Central memory CD8-positive, alpha-beta T cell (primary cell): ENCODE data around the gene SELENOK.
"Not testable (repeated sequence)": the region's sequence is repeated elsewhere in the genome, so short reads cannot be mapped to it uniquely, and the experiment has no call there.

Experiments
- ATAC-seq: fragments of 150-1000 bp; cut with Tn5 transposase; replicated peaks from 2 replicates; pipeline ENCODE4 v1.10.0; 2022; ENCODE audit warnings: mild to moderate bottlenecking, moderate FRiP score, moderate number of reproducible peaks; ENCODE audit not compliant: poor library complexity, severe bottlenecking; ENCODE audit errors: extremely low read depth
- DNase-seq, 2 donors: peaks; one replicate each; pipeline ENCODE4 v3.0.0; 2021; ENCODE audit warnings: low spot score in 2 of 2
- H3K27ac Mint-ChIP-seq: one replicate; pipeline ENCODE4 v1.8.0; 2022; ENCODE audit warnings: low read depth, mild to moderate bottlenecking, moderate library complexity, mixed read lengths
- H3K27me3 Mint-ChIP-seq: one replicate; pipeline ENCODE4 v1.8.0; 2022; ENCODE audit warnings: mixed read lengths
- H3K36me3 Mint-ChIP-seq: one replicate; pipeline ENCODE4 v1.8.0; 2022; ENCODE audit warnings: mild to moderate bottlenecking, moderate library complexity, mixed read lengths; ENCODE audit not compliant: insufficient read depth
- H3K4me1 Mint-ChIP-seq: one replicate; pipeline ENCODE4 v1.8.0; 2022; ENCODE audit warnings: mixed read lengths
- H3K4me3 Mint-ChIP-seq: one replicate; pipeline ENCODE4 v1.8.0; 2022; ENCODE audit warnings: mild to moderate bottlenecking, moderate library complexity, mixed read lengths
- H3K9me3 Mint-ChIP-seq: one replicate; pipeline ENCODE4 v1.8.0; 2022; ENCODE audit warnings: mixed read lengths

Gene SELENOK

DNA sequence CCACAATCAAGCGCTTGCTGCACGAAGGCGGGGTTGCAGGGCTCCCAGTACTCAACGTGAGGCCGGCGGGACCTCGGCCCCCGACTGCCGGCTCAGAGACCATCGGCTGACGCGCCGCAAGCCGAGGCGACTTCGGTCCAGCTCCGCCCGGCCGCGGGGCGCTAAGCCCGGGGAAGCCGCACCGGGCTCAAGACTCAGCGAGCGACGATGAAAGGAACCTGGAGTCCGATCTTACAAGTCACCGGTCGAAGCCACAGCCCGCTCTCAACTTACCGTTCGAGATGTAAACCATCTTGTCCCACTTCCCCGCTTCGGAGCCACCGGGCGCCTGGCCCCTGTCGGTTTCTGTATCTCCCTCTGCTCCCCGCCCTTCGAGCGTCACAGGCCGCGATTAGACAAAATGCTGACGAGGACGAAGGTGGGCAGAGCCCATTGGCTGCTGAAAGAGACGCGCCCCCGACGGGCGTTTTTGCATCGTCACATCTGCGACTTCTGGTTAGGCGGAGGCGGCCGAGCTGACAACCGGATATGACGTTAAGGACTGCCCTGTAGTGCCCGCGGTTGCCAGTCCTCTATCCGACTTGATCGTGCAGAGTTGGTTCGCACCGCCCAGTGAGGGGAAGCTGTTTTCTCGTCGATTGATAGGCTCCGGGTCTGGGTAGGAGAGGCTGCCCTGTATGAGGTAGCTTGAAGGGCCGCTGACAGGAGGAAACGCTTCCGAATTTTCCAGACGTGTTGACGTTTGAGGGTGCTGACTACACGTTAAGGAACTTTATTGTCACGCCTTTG lies at the start of gene SELENOK:
Gene SELENOK (minus strand): TSS at position 363 of the 789 bp plus-strand sequence.
- H3K4me3 Mint-ChIP-seq: peak within 1 kb of the TSS; percentile 93
- peaks cover 30% of the 10 kb centered on the region for H3K36me3 Mint-ChIP-seq
- DNase-seq (peak; percentile 89 to 97), ATAC-seq (peak; percentile 92)
- H3K4me1 Mint-ChIP-seq: peaks cover 51% of the 10 kb centered on the region
- no peaks in the 10 kb centered on the region for H3K9me3 Mint-ChIP-seq
- H3K27ac Mint-ChIP-seq: peak within 1 kb of the TSS; percentile 100
- H3K27me3 Mint-ChIP-seq: peaks cover 1% of the 10 kb centered on the region

GRCh38 chr3:53941184-53941583 lies 49.5 kb upstream of the SELENOK start:
- H3K4me1 Mint-ChIP-seq: no peaks in the 10 kb centered on the region
- ATAC-seq (no peak), DNase-seq (no peak)
- H3K27ac Mint-ChIP-seq: no peak overlapping the region
- peaks cover 5% of the 10 kb centered on the region for H3K9me3 Mint-ChIP-seq
- no peak overlapping the region for H3K4me3 Mint-ChIP-seq
- no peaks in the 10 kb centered on the region for H3K36me3 Mint-ChIP-seq
- peaks cover 50% of the 10 kb centered on the region for H3K27me3 Mint-ChIP-seq

DNA sequence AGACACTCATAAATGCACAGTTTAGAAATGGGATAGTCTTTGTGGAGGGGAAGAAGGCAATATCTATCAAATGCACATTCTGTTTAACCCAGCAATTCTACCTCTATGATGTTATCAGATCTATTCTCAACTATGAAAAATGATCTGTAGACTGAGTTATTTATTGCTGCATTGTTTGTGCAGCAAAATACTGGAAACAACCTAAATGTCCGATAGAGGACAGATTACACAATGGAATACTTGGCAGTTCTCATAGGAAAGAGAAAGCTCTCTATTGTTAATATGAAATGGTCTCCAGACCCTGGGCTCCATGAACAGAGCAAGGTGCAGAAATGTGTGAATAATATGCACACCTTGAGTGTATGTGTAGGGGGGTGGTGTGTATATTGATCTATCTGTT lies 49.0 kb upstream of the SELENOK start:
- no peaks in the 10 kb centered on the region for H3K36me3 Mint-ChIP-seq
- H3K4me3 Mint-ChIP-seq: no peak overlapping the region
- DNase-seq: no peak
- ATAC-seq: no peak
- H3K9me3 Mint-ChIP-seq: no peaks in the 10 kb centered on the region
- peaks cover 55% of the 10 kb centered on the region for H3K27me3 Mint-ChIP-seq
- H3K27ac Mint-ChIP-seq: no peak overlapping the region
- H3K4me1 Mint-ChIP-seq: no peaks in the 10 kb centered on the region

- peaks cover 63% of the 10 kb centered on the region for H3K27me3 Mint-ChIP-seq
- no peaks in the 10 kb centered on the region for H3K36me3 Mint-ChIP-seq
- DNase-seq (no peak), ATAC-seq (no peak)
- H3K9me3 Mint-ChIP-seq: no peaks in the 10 kb centered on the region
- H3K4me1 Mint-ChIP-seq: no peaks in the 10 kb centered on the region
- H3K27ac Mint-ChIP-seq: no peak overlapping the region
- no peak overlapping the region for H3K4me3 Mint-ChIP-seq
Measured at GRCh38 chr3:53939813-53940212, 48.2 kb upstream of the SELENOK start.

DNA sequence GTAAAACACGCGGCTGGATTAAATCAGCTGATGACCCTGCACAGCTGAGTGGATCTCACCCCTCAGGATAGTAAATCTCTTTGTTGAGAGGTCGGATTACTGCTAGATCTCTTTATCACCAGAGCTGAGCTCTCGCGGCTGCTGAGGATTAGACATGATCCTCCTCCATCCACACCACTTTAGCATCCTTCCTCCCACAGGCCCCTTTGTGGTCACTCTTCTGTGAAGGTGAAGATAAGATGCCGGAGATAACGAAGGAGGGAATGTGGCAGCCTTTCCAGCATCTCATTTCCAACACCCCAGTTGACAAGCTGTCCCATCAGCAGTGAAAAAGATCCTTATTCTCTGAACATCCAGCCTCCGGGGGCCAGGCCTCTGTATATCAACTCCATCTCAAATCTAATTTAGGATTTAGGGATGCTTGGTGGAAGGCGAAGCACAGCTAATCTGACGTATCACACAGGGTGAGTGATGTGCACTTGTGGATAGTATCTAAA lies 47.5 kb upstream of the SELENOK start:
- no peak overlapping the region for H3K4me3 Mint-ChIP-seq
- H3K27me3 Mint-ChIP-seq: peaks cover 70% of the 10 kb centered on the region
- ATAC-seq: no peak
- no peak for DNase-seq
- no peaks in the 10 kb centered on the region for H3K9me3 Mint-ChIP-seq
- no peaks in the 10 kb centered on the region for H3K36me3 Mint-ChIP-seq
- H3K27ac Mint-ChIP-seq: no peak overlapping the region
- no peaks in the 10 kb centered on the region for H3K4me1 Mint-ChIP-seq

- no peaks in the 10 kb centered on the region for H3K36me3 Mint-ChIP-seq
- no peaks in the 10 kb centered on the region for H3K4me1 Mint-ChIP-seq
- no peaks in the 10 kb centered on the region for H3K9me3 Mint-ChIP-seq
- H3K27me3 Mint-ChIP-seq: peaks cover 70% of the 10 kb centered on the region
- H3K27ac Mint-ChIP-seq: no peak overlapping the region
- H3K4me3 Mint-ChIP-seq: no peak overlapping the region
- no peak for DNase-seq
- no peak for ATAC-seq
Measured at GRCh38 chr3:53938645-53939044, 47.0 kb upstream of the SELENOK start.

DNA sequence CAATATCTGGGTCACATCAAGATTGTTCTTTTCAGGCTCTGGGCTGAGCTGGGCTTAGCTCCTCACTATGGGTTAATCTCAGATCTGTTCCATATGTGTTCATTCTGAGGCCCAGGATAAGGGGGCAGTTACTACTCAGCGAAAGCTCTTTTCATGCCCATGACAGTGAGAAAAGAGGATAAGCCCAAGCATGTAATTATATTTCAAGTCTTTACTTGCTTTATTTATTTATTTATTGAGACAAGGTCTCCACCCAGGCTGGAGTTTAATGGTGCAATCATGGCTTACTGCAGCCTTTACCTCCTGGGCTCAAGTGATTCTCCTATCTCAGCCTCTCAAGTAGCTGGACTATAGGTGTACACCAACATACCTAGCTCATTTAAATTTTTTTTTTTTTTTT lies 44.7 kb upstream of the SELENOK start:
- no peaks in the 10 kb centered on the region for H3K36me3 Mint-ChIP-seq
- no peak overlapping the region for H3K4me3 Mint-ChIP-seq
- H3K9me3 Mint-ChIP-seq: no peaks in the 10 kb centered on the region
- no peak for DNase-seq
- H3K4me1 Mint-ChIP-seq: no peaks in the 10 kb centered on the region
- H3K27ac Mint-ChIP-seq: no peak overlapping the region
- ATAC-seq: no peak
- H3K27me3 Mint-ChIP-seq: peaks cover 67% of the 10 kb centered on the region

GRCh38 chr3:53935283-53935901 lies 43.7 kb upstream of the SELENOK start:
- DNase-seq (no peak), ATAC-seq (no peak)

GRCh38 chr3:53927208-53927872 lies 35.7 kb upstream of the SELENOK start:
- not testable (repeated sequence) for ATAC-seq, H3K27ac Mint-ChIP-seq, H3K36me3 Mint-ChIP-seq, H3K4me3 Mint-ChIP-seq, H3K9me3 Mint-ChIP-seq, H3K4me1 Mint-ChIP-seq, DNase-seq
- peaks cover 30% of the 10 kb centered on the region for H3K27me3 Mint-ChIP-seq

More at GRCh38 chr3:53935283-53935901, 43.7 kb upstream of the SELENOK start:
- H3K27me3 Mint-ChIP-seq: peaks cover 72% of the 10 kb centered on the region
- no peaks in the 10 kb centered on the region for H3K4me1 Mint-ChIP-seq
- no peaks in the 10 kb centered on the region for H3K9me3 Mint-ChIP-seq
- H3K36me3 Mint-ChIP-seq: no peaks in the 10 kb centered on the region
- H3K27ac Mint-ChIP-seq: no peak overlapping the region
- H3K4me3 Mint-ChIP-seq: no peak overlapping the region

- ATAC-seq (no peak), DNase-seq (no peak)
- Mint-ChIP-seq H3K27me3 (peaks cover 39% of the 10 kb centered on the region), H3K27ac (no peak overlapping the region), H3K4me1 (no peaks in the 10 kb centered on the region), H3K4me3 (no peak overlapping the region), H3K36me3 (no peaks in the 10 kb centered on the region), H3K9me3 (no peaks in the 10 kb centered on the region)
Measured at GRCh38 chr3:53921296-53921695, 29.6 kb upstream of the SELENOK start.

GRCh38 chr3:53919741-53920140 lies 28.1 kb upstream of the SELENOK start:
- Mint-ChIP-seq H3K27me3 (peaks cover 52% of the 10 kb centered on the region), H3K36me3 (no peaks in the 10 kb centered on the region), H3K27ac (no peak overlapping the region), H3K4me1 (no peaks in the 10 kb centered on the region), H3K4me3 (no peak overlapping the region), H3K9me3 (no peaks in the 10 kb centered on the region)
- DNase-seq (no peak), ATAC-seq (no peak)

GRCh38 chr3:53913401-53913800 lies 21.7 kb upstream of the SELENOK start:
- Mint-ChIP-seq H3K4me3 (no peak overlapping the region), H3K9me3 (no peaks in the 10 kb centered on the region), H3K4me1 (no peaks in the 10 kb centered on the region), H3K36me3 (no peaks in the 10 kb centered on the region), H3K27ac (no peak overlapping the region), H3K27me3 (peaks cover 76% of the 10 kb centered on the region)
- DNase-seq (no peak), ATAC-seq (no peak)
